ENCODE measurements around the gene NR6A1. TPM values are rescaled to one million over a fixed set of nuclear protein-coding genes. Genes with fewer than 3 reads are reported as not detected.

The NR6A1 gene
- total RNA-seq, 1 experiment from 2014 or later: 164 TPM

DNA sequence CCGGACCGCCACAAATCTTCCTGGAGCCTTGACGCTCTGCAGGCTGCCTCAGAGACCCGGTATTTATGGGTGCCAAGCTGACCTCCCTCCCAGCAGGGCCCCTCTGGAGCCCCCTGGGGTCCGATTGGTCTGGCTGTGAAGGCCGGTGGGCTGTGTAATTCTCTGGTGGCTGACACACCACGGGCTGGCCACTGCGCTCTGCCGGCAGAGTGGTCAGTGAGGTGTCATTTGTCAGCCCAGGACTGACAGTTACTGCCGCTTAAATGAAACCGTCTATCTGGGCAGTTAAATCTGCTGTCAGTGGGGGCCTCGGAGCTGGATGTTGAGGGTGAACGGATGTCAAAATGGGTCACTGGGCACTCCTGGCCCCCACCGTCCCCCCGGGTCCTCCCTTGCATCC is 274.6 kb downstream of the NR6A1 start (continued):
- TF ChIP-seq, protein P1, sequence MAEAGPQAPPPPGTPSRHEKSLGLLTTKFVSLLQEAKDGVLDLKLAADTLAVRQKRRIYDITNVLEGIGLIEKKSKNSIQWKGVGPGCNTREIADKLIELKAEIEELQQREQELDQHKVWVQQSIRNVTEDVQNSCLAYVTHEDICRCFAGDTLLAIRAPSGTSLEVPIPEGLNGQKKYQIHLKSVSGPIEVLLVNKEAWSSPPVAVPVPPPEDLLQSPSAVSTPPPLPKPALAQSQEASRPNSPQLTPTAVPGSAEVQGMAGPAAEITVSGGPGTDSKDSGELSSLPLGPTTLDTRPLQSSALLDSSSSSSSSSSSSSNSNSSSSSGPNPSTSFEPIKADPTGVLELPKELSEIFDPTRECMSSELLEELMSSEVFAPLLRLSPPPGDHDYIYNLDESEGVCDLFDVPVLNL (CRISPR knock-in tag; IDR thresholded peaks at IDR 0.05; ENCODE audit: borderline replicate concordance, low read depth): no peak
- TF ChIP-seq NR2C2 (CRISPR knock-in tag; IDR thresholded peaks at IDR 0.05) (no peak), ZNF423 (CRISPR knock-in tag; IDR thresholded peaks at IDR 0.05) (no peak), NFE2L1 (CRISPR knock-in tag; IDR thresholded peaks at IDR 0.05) (no peak)
- TF ChIP-seq, protein P2, sequence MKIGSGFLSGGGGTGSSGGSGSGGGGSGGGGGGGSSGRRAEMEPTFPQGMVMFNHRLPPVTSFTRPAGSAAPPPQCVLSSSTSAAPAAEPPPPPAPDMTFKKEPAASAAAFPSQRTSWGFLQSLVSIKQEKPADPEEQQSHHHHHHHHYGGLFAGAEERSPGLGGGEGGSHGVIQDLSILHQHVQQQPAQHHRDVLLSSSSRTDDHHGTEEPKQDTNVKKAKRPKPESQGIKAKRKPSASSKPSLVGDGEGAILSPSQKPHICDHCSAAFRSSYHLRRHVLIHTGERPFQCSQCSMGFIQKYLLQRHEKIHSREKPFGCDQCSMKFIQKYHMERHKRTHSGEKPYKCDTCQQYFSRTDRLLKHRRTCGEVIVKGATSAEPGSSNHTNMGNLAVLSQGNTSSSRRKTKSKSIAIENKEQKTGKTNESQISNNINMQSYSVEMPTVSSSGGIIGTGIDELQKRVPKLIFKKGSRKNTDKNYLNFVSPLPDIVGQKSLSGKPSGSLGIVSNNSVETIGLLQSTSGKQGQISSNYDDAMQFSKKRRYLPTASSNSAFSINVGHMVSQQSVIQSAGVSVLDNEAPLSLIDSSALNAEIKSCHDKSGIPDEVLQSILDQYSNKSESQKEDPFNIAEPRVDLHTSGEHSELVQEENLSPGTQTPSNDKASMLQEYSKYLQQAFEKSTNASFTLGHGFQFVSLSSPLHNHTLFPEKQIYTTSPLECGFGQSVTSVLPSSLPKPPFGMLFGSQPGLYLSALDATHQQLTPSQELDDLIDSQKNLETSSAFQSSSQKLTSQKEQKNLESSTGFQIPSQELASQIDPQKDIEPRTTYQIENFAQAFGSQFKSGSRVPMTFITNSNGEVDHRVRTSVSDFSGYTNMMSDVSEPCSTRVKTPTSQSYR (CRISPR knock-in tag; IDR thresholded peaks at IDR 0.05): no peak

DNA sequence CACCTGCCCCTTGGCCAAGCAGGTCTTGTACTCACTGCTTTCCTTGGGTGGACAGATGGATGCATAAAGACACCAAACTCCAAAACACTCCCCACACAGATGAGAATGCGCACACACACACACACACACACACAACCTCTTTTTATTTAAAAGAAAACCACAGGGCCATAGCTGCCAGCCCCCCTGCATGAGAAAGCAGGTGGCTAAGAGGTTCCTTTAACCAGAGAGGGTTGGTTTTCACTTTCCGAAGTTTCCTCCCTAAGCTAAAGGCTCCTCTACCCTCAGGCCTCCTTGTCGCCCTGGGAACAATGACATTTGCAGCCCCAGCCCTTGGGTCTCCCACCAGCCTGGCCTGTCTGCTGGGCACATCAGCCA is 275.0 kb downstream of the NR6A1 start:
- Mint-ChIP-seq H3K27me3 (ENCODE audit: low read depth) (peaks cover 8% of the 10 kb centered on the region), H3K27ac (peak overlapping the region; percentile 75; the same call in 1 of the 2 replicates), H3K4me1 (peaks cover 3% of the 10 kb centered on the region; the same call in 1 of the 2 replicates), H3K4me3 (no peak overlapping the region), H3K9me3 (no peaks in the 10 kb centered on the region), H3K36me3 (no peaks in the 10 kb centered on the region)
- TF ChIP-seq, protein P3, sequence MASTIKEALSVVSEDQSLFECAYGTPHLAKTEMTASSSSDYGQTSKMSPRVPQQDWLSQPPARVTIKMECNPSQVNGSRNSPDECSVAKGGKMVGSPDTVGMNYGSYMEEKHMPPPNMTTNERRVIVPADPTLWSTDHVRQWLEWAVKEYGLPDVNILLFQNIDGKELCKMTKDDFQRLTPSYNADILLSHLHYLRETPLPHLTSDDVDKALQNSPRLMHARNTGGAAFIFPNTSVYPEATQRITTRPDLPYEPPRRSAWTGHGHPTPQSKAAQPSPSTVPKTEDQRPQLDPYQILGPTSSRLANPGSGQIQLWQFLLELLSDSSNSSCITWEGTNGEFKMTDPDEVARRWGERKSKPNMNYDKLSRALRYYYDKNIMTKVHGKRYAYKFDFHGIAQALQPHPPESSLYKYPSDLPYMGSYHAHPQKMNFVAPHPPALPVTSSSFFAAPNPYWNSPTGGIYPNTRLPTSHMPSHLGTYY (CRISPR knock-in tag; IDR thresholded peaks at IDR 0.05): no peak
- TF ChIP-seq, protein P4, sequence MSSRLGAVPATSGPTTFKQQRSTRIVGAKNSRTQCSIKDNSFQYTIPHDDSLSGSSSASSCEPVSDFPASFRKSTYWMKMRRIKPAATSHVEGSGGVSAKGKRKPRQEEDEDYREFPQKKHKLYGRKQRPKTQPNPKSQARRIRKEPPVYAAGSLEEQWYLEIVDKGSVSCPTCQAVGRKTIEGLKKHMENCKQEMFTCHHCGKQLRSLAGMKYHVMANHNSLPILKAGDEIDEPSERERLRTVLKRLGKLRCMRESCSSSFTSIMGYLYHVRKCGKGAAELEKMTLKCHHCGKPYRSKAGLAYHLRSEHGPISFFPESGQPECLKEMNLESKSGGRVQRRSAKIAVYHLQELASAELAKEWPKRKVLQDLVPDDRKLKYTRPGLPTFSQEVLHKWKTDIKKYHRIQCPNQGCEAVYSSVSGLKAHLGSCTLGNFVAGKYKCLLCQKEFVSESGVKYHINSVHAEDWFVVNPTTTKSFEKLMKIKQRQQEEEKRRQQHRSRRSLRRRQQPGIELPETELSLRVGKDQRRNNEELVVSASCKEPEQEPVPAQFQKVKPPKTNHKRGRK (CRISPR knock-in tag; IDR thresholded peaks at IDR 0.05; ENCODE audit: borderline replicate concordance): no peak
- TF ChIP-seq, protein P1 (CRISPR knock-in tag; IDR thresholded peaks at IDR 0.05; ENCODE audit: borderline replicate concordance, low read depth): no peak
- TF ChIP-seq, protein P2 (CRISPR knock-in tag; IDR thresholded peaks at IDR 0.05): no peak
- TF ChIP-seq TCF7 (CRISPR knock-in tag; IDR thresholded peaks at IDR 0.05; ENCODE audit: low read depth) (no peak), ZNF232 (CRISPR knock-in tag; IDR thresholded peaks at IDR 0.05) (no peak), TEAD4 (CRISPR knock-in tag; IDR thresholded peaks at IDR 0.05) (no peak), ZNF121 (CRISPR knock-in tag; IDR thresholded peaks at IDR 0.05) (no peak)
- TF ChIP-seq, protein P5, sequence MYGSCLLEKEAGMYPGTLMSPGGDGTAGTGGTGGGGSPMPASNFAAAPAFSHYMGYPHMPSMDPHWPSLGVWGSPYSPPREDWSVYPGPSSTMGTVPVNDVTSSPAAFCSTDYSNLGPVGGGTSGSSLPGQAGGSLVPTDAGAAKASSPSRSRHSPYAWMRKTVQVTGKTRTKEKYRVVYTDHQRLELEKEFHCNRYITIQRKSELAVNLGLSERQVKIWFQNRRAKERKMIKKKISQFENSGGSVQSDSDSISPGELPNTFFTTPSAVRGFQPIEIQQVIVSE (CRISPR knock-in tag; IDR thresholded peaks at IDR 0.05; ENCODE audit: borderline replicate concordance): no peak
- TF ChIP-seq, protein P6, sequence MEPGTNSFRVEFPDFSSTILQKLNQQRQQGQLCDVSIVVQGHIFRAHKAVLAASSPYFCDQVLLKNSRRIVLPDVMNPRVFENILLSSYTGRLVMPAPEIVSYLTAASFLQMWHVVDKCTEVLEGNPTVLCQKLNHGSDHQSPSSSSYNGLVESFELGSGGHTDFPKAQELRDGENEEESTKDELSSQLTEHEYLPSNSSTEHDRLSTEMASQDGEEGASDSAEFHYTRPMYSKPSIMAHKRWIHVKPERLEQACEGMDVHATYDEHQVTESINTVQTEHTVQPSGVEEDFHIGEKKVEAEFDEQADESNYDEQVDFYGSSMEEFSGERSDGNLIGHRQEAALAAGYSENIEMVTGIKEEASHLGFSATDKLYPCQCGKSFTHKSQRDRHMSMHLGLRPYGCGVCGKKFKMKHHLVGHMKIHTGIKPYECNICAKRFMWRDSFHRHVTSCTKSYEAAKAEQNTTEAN (CRISPR knock-in tag; IDR thresholded peaks at IDR 0.05): no peak
- POLR2A ChIA-PET: no interaction called here
- CTCF ChIA-PET: interaction anchor here (0.9 kb wide), 1 partner anchor 41 kb away, joined by 3 read pairs; no protein-coding TSS in a partner anchor
- ATAC-seq (no peak), DNase-seq (ENCODE audit: low spot score) (no peak)

All from WTC11 (cell line).